ENCODE results near the gene SPACA4.
"Not testable (repeated sequence)": the region's sequence is repeated elsewhere in the genome, so short reads cannot be mapped to it uniquely, and the experiment has no call there.

The SPACA4 gene

DNA sequence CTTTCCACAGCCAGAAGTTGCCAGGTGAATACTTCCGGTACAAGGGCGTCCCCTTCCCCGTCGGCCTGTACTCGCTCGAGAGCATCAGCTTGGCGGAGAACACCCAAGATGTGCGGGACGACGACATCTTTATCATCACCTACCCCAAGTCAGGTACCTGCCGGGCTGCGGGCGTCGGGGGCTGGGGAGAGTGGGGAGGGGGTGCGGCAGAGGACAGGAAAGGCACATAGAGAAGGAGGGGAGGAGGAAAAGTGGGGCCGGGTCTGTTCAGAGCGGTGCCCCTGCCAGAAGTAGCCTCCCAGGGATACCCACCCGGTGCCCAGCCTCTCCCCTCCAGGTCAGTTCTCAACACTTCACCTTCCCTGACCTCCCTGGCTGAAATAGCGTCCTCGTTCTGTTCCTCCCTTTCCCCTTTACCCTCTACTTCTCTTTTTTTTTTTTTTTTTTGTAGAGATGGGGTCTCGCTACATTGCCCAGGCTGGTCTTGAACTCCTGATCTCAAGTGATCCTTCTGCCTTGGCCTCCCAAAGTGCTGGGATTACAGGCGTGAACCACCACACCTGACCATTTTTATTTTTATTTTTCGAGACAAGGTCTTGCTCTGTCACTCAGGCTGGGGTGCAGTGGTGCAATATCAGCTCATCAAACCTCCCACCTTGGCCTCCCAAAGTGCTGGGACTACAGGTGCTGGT, 30.5 kb upstream of the SPACA4 start:
- Histone ChIP-seq H3K27ac (no peak overlapping the region), H3K9me3 (ENCODE audit: severe bottlenecking) (no peaks in the 10 kb centered on the region), H3K27me3 (ENCODE audit: insufficient read depth, low read depth, severe bottlenecking) (no peaks in the 10 kb centered on the region), H3K4me3 (ENCODE audit: low read depth, low read length) (no peak overlapping the region), H3K36me3 (no peaks in the 10 kb centered on the region)
- TF ChIP-seq, protein P1, sequence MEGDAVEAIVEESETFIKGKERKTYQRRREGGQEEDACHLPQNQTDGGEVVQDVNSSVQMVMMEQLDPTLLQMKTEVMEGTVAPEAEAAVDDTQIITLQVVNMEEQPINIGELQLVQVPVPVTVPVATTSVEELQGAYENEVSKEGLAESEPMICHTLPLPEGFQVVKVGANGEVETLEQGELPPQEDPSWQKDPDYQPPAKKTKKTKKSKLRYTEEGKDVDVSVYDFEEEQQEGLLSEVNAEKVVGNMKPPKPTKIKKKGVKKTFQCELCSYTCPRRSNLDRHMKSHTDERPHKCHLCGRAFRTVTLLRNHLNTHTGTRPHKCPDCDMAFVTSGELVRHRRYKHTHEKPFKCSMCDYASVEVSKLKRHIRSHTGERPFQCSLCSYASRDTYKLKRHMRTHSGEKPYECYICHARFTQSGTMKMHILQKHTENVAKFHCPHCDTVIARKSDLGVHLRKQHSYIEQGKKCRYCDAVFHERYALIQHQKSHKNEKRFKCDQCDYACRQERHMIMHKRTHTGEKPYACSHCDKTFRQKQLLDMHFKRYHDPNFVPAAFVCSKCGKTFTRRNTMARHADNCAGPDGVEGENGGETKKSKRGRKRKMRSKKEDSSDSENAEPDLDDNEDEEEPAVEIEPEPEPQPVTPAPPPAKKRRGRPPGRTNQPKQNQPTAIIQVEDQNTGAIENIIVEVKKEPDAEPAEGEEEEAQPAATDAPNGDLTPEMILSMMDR (IDR thresholded peaks at IDR 0.05; ENCODE audit: low read depth, low read length), result no peak
- DNase-seq, result no peak

DNA sequence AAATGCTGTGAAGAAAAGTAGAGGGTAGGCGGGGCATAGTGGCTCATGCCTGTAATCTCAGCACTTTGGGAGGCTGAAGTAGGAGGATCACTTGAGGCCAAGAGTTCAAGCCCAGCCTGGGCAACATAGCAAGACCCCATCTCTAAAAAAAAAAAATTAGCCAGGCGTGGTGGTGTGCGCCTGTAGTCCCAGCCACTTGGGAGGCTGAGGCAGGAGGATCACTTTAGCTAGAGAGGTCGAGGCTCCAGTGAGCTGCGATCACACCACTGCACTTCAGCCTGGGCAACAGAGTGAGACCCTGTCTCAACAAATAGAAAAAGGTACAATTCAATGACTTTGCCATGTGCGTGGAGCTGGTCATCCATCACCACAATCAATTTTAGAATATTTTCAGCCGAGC, 28.6 kb upstream of the SPACA4 start:
- H3K9me3 ChIP-seq (ENCODE audit: severe bottlenecking); DNase-seq; H3K36me3 ChIP-seq; H3K27ac ChIP-seq; H3K4me3 ChIP-seq (ENCODE audit: low read depth, low read length); H3K27me3 ChIP-seq (ENCODE audit: insufficient read depth, low read depth, severe bottlenecking): not testable (repeated sequence)

DNA sequence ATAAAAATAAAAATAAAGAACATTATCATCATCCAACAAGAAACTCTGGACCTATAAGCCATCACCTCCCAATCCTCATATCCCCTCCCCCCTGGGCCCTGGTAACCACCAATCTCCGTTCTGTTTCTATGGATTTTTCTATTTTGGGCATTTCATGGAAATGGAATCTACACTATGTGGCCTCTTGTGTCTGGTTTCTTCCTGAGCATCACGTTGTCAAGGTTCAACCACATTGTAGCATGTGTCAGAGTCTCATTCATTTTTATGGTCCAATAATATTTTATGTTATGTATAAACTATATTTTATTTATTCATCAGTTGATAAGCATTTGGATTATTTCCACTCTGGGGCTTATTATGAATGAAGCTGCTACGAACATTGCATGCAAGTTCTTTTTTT, 27.7 kb upstream of the SPACA4 start:
- H3K36me3 ChIP-seq, result no peaks in the 10 kb centered on the region
- no peaks in the 10 kb centered on the region for H3K9me3 ChIP-seq (ENCODE audit: severe bottlenecking)
- H3K27ac ChIP-seq, result no peak overlapping the region
- no peak for DNase-seq
- H3K27me3 ChIP-seq (ENCODE audit: insufficient read depth, low read depth, severe bottlenecking), result no peaks in the 10 kb centered on the region
- TF ChIP-seq, protein P1 (IDR thresholded peaks at IDR 0.05; ENCODE audit: low read depth, low read length), result no peak
- no peak overlapping the region for H3K4me3 ChIP-seq (ENCODE audit: low read depth, low read length)

- no peaks in the 10 kb centered on the region for H3K9me3 ChIP-seq (ENCODE audit: severe bottlenecking)
- no peak overlapping the region for H3K27ac ChIP-seq
- TF ChIP-seq, protein P1 (IDR thresholded peaks at IDR 0.05; ENCODE audit: low read depth, low read length), result no peak
- H3K36me3 ChIP-seq, result no peaks in the 10 kb centered on the region
- no peak for DNase-seq
- H3K4me3 ChIP-seq (ENCODE audit: low read depth, low read length), result no peak overlapping the region
- H3K27me3 ChIP-seq (ENCODE audit: insufficient read depth, low read depth, severe bottlenecking), result no peaks in the 10 kb centered on the region
Observed at GRCh38 chr19:48582168-48582567, 24.4 kb upstream of the SPACA4 start.

GRCh38 chr19:48587387-48587786, 19.2 kb upstream of the SPACA4 start:
- TF ChIP-seq, protein P1 (IDR thresholded peaks at IDR 0.05; ENCODE audit: low read depth, low read length), result no peak
- H3K4me3 ChIP-seq (ENCODE audit: low read depth, low read length), result no peak overlapping the region
- DNase-seq, result no peak
- no peaks in the 10 kb centered on the region for H3K9me3 ChIP-seq (ENCODE audit: severe bottlenecking)
- no peaks in the 10 kb centered on the region for H3K27me3 ChIP-seq (ENCODE audit: insufficient read depth, low read depth, severe bottlenecking)
- H3K27ac ChIP-seq, result no peak overlapping the region
- no peaks in the 10 kb centered on the region for H3K36me3 ChIP-seq

DNA sequence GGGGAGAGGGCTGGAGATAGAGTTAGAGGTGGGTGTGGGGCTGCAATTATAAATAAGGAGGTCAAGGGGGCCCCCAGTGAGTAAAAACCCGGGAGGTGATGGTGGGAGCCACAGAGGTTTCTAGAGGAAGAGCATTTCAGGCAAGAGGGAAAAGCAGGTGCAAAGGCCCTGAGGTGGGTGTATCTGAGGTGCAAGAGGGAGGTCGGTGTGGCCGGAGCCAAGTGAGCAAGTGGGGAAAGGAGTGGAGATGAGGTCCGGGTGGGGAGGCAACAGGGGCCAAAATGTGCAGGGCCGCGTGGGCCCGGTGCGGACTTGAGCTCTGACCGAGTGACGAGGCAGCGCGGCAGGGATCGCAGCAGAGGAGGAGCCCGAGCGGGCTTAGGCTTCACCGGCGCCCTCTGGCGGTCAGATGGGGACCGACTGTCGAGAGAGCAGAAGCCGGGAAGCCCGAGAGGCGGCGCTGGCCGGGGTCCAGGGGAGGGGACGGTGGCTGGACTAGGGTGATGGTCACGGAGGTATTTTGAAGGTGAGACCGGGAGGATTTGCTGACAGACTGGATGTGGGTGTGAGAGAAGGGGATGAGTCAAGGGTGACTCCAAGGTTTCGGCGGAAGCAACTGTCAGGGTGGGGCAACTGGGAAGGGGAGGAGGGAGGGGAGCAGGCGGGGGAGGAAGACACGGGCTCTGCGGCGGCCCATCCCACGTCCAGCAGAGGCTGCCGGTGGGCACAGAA, 17.7 kb upstream of the SPACA4 start:
- Histone ChIP-seq H3K27ac (no peak overlapping the region), H3K9me3 (ENCODE audit: severe bottlenecking) (no peaks in the 10 kb centered on the region), H3K4me3 (ENCODE audit: low read depth, low read length) (peak overlapping the region; percentile 39), H3K36me3 (no peaks in the 10 kb centered on the region), H3K27me3 (ENCODE audit: insufficient read depth, low read depth, severe bottlenecking) (no peaks in the 10 kb centered on the region)
- peak; percentile 86 for DNase-seq
- TF ChIP-seq, protein P1 (IDR thresholded peaks at IDR 0.05; ENCODE audit: low read depth, low read length), result peak; percentile 91
